HEK293 (cell line): Measurements from ENCODE around the gene RRBP1.

ENCODE experiments used
- CTCF ChIA-PET: fragments of 350-600 bp; formaldehyde crosslinking; extraction: SDS; loops from one replicate; lab custom pipeline; 2021; ENCODE audit warnings: antibody characterized with exemption; lab: Yijun Ruan, JAX
- POLR2A ChIA-PET: fragments of 300-600 bp; formaldehyde crosslinking; extraction: SDS; loops from one replicate; lab custom pipeline; 2020; ENCODE audit warnings: antibody characterized with exemption, inconsistent platforms; lab: Yijun Ruan, JAX
- H3K27ac ChIP-seq: fragments of 200-500 bp; sonication (Bioruptor generic); 2 replicates; pipeline ENCODE4 v1.5.1; 2014; ENCODE audit warnings: low read depth, low read length, control low read depth, inconsistent platforms; ENCODE audit errors: extremely low read depth
- H3K36me3 ChIP-seq, 2 experiments: fragments of 200-500 bp in 1 of 2; sonication (Bioruptor generic) in 1 of 2; 1 replicate in 1 of 2; 2 replicates in 1 of 2; pipeline ENCODE4 v1.5.1; 2014 to 2017; ENCODE audit warnings: inconsistent platforms in 2 of 2, low read length in 2 of 2; ENCODE audit not compliant: control insufficient read depth in 2 of 2, insufficient read depth in 1 of 2
- H3K4me1 ChIP-seq: fragments of 200-500 bp; sonication (Bioruptor generic); 2 replicates; pipeline ENCODE4 v1.5.1; 2014; ENCODE audit warnings: mild to moderate bottlenecking, low read length, inconsistent platforms; ENCODE audit not compliant: control insufficient read depth, insufficient read depth
- H3K4me3 ChIP-seq: 2 replicates; pipeline ENCODE4 v1.5.1; 2011; ENCODE audit warnings: low read depth, mild to moderate bottlenecking, control low read depth, low read length, moderate library complexity
- H3K9me3 ChIP-seq: fragments of 200-500 bp; sonication (Bioruptor generic); 2 replicates; pipeline ENCODE4 v1.5.1; 2014; ENCODE audit warnings: low read depth, low read length, inconsistent platforms; ENCODE audit not compliant: control insufficient read depth, insufficient read depth
- BCL11B ChIP-seq: fragments of 450-650 bp; formaldehyde crosslinking; IDR thresholded peaks from 2 replicates; pipeline ENCODE4 v1.5.1; 2016; ENCODE audit warnings: low read depth, missing biosample characterization, missing genetic modification characterization
- GLI4 ChIP-seq: fragments of 450-650 bp; formaldehyde crosslinking; IDR thresholded peaks from 2 replicates; pipeline ENCODE4 v1.5.1; 2016; ENCODE audit warnings: missing biosample characterization, missing genetic modification characterization
- HOXD13 ChIP-seq: sonication (generic); formaldehyde crosslinking; IDR thresholded peaks from 2 replicates; pipeline ENCODE4 v1.8.0; 2022; ENCODE audit warnings: missing genetic modification reagents, borderline replicate concordance
- PRDM1 ChIP-seq: fragments of 450-650 bp; formaldehyde crosslinking; IDR thresholded peaks from 2 replicates; pipeline ENCODE4; 2016; ENCODE audit warnings: missing biosample characterization, missing genetic modification characterization
- WT1 ChIP-seq: fragments of 450-650 bp; formaldehyde crosslinking; IDR thresholded peaks from 2 replicates; pipeline ENCODE4 v1.5.1; 2016; ENCODE audit warnings: missing biosample characterization, missing genetic modification characterization
- YY2 ChIP-seq: fragments of 450-650 bp; formaldehyde crosslinking; IDR thresholded peaks from 2 replicates; pipeline ENCODE4 v1.5.1; 2016; ENCODE audit warnings: missing biosample characterization, missing genetic modification characterization
- ZBTB21 ChIP-seq: fragments of 450-650 bp; formaldehyde crosslinking; IDR thresholded peaks from 2 replicates; pipeline ENCODE4 v1.5.1; 2017; ENCODE audit warnings: missing biosample characterization, missing genetic modification characterization
- ZBTB8A ChIP-seq: fragments of 450-650 bp; formaldehyde crosslinking; IDR thresholded peaks from 2 replicates; pipeline ENCODE4 v1.5.1; 2016; ENCODE audit warnings: missing biosample characterization, missing genetic modification characterization
- ZFP3 ChIP-seq: fragments of 450-650 bp; formaldehyde crosslinking; IDR thresholded peaks from 2 replicates; pipeline ENCODE4 v1.5.1; 2016; ENCODE audit warnings: low read depth, missing biosample characterization, missing genetic modification characterization
- ZIC2 ChIP-seq: fragments of 450-650 bp; formaldehyde crosslinking; IDR thresholded peaks from 2 replicates; pipeline ENCODE4 v1.5.1; 2016; ENCODE audit warnings: missing biosample characterization, missing genetic modification characterization
- ZNF248 ChIP-seq: fragments of 450-650 bp; formaldehyde crosslinking; IDR thresholded peaks from 2 replicates; pipeline ENCODE4 v1.5.1; 2017; ENCODE audit warnings: missing biosample characterization, missing genetic modification characterization
- ZNF292 ChIP-seq: fragments of 450-650 bp; formaldehyde crosslinking; IDR thresholded peaks from 2 replicates; pipeline ENCODE4 v1.5.1; 2016; ENCODE audit warnings: low read depth, missing biosample characterization, missing genetic modification characterization, borderline replicate concordance
- ZNF302 ChIP-seq: fragments of 450-650 bp; formaldehyde crosslinking; IDR thresholded peaks from 2 replicates; pipeline ENCODE4 v1.5.1; 2016; ENCODE audit warnings: missing biosample characterization, missing genetic modification characterization, low read depth
- ZNF544 ChIP-seq: fragments of 450-650 bp; formaldehyde crosslinking; IDR thresholded peaks from 2 replicates; pipeline ENCODE4 v1.5.0; 2017; ENCODE audit warnings: missing biosample characterization, missing genetic modification characterization
- ZNF624 ChIP-seq: fragments of 450-650 bp; formaldehyde crosslinking; IDR thresholded peaks from 2 replicates; pipeline ENCODE4 v1.5.1; 2017; ENCODE audit warnings: missing biosample characterization, missing genetic modification characterization
- TF ChIP-seq, protein P1 (sequence below): fragments of 450-650 bp; formaldehyde crosslinking; IDR thresholded peaks from 2 replicates; pipeline ENCODE4 v1.5.1; 2016; ENCODE audit warnings: missing biosample characterization, missing genetic modification characterization, borderline replicate concordance
- TF ChIP-seq, protein P2 (sequence below): fragments of 450-650 bp; formaldehyde crosslinking; IDR thresholded peaks from 2 replicates; pipeline ENCODE4 v1.5.1; 2016; ENCODE audit warnings: missing biosample characterization, missing genetic modification characterization
- TF ChIP-seq, protein P3 (sequence below): fragments of 450-650 bp; formaldehyde crosslinking; IDR thresholded peaks from 2 replicates; pipeline ENCODE4 v1.5.1; 2017; ENCODE audit warnings: missing biosample characterization, missing genetic modification characterization
- TF ChIP-seq, protein P4 (sequence below): fragments of 450-650 bp; formaldehyde crosslinking; IDR thresholded peaks from 2 replicates; pipeline ENCODE4 v1.5.1; 2016; ENCODE audit warnings: missing biosample characterization, missing genetic modification characterization, low read depth

The RRBP1 gene

DNA sequence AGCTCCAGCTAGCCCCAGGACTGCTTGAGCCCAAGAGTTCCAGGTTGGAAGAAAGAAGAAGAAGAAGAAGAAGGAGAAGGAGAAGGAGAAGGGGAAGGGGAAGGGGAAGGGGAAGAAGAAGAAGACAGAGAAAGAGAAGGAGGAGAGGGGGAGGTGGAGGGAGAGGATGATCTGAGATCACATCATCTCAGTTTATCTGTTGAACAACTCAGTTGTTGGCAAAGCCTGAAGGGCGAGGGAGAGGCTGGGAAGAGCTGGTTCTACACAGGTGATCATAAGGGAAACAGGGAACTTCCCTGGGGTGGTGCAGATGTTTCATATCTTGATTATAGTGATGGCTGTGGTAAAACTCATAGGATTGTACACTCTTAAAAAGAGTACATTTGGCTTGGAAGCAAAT is 3.1 kb upstream of the RRBP1 start (continued):
- TF ChIP-seq, protein P1, sequence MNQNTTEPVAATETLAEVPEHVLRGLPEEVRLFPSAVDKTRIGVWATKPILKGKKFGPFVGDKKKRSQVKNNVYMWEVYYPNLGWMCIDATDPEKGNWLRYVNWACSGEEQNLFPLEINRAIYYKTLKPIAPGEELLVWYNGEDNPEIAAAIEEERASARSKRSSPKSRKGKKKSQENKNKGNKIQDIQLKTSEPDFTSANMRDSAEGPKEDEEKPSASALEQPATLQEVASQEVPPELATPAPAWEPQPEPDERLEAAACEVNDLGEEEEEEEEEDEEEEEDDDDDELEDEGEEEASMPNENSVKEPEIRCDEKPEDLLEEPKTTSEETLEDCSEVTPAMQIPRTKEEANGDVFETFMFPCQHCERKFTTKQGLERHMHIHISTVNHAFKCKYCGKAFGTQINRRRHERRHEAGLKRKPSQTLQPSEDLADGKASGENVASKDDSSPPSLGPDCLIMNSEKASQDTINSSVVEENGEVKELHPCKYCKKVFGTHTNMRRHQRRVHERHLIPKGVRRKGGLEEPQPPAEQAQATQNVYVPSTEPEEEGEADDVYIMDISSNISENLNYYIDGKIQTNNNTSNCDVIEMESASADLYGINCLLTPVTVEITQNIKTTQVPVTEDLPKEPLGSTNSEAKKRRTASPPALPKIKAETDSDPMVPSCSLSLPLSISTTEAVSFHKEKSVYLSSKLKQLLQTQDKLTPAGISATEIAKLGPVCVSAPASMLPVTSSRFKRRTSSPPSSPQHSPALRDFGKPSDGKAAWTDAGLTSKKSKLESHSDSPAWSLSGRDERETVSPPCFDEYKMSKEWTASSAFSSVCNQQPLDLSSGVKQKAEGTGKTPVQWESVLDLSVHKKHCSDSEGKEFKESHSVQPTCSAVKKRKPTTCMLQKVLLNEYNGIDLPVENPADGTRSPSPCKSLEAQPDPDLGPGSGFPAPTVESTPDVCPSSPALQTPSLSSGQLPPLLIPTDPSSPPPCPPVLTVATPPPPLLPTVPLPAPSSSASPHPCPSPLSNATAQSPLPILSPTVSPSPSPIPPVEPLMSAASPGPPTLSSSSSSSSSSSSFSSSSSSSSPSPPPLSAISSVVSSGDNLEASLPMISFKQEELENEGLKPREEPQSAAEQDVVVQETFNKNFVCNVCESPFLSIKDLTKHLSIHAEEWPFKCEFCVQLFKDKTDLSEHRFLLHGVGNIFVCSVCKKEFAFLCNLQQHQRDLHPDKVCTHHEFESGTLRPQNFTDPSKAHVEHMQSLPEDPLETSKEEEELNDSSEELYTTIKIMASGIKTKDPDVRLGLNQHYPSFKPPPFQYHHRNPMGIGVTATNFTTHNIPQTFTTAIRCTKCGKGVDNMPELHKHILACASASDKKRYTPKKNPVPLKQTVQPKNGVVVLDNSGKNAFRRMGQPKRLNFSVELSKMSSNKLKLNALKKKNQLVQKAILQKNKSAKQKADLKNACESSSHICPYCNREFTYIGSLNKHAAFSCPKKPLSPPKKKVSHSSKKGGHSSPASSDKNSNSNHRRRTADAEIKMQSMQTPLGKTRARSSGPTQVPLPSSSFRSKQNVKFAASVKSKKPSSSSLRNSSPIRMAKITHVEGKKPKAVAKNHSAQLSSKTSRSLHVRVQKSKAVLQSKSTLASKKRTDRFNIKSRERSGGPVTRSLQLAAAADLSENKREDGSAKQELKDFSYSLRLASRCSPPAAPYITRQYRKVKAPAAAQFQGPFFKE (tag by site-specific recombination): no peak
- no peak for TF ChIP-seq ZNF292 (tag by site-specific recombination)
- no peak for TF ChIP-seq ZBTB8A (tag by site-specific recombination)
- TF ChIP-seq PRDM1 (tag by site-specific recombination): no peak
- no peak for TF ChIP-seq YY2
- no peak for TF ChIP-seq BCL11B (tag by site-specific recombination)
- TF ChIP-seq, protein P2, sequence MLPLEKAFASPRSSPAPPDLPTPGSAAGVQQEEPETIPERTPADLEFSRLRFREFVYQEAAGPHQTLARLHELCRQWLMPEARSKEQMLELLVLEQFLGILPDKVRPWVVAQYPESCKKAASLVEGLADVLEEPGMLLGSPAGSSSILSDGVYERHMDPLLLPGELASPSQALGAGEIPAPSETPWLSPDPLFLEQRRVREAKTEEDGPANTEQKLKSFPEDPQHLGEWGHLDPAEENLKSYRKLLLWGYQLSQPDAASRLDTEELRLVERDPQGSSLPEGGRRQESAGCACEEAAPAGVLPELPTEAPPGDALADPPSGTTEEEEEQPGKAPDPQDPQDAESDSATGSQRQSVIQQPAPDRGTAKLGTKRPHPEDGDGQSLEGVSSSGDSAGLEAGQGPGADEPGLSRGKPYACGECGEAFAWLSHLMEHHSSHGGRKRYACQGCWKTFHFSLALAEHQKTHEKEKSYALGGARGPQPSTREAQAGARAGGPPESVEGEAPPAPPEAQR: no peak
- TF ChIP-seq ZNF302 (tag by site-specific recombination): no peak
- TF ChIP-seq ZNF624 (tag by site-specific recombination): no peak
- no peak for TF ChIP-seq ZIC2
- TF ChIP-seq WT1 (tag by site-specific recombination): no peak
- TF ChIP-seq, all 188 proteins: peak for 0

DNA sequence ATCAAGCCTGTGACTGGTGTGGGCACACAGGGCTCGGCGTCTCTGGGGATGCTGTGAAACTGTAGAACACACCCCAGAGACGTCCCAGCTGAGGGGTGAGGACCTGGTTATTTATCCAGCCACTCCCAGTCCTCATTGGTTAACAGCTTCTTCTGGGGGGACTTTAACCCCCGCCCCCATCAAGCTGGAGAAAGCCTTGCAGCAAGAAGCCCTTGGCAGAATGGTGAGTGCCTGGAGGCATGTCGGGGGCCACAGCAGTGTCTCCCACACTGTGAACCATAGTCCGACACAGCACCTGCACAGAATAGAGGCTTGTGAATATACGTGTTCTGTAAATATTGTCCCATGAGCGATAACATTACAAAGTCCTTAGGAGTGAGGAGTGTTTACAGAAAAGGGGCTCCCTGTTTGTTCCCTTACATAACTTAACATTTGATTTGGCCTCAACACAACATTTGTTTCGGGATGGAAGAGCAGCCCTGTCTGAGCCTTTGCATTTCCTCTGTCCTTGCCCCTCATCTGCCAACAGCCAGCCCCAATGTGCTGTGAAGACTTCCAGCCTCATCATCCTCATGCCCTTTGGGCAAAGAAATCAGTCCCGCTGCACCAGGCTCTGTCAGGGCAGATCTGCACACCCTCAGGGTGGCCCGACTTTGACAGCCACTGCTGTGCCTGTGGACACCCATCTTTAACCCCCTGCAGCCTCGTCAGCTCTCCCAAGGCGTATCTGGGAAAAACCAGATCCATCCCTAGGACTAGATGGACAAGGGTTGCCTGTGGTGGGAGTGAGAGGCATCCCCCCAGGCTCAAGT is 2.2 kb upstream of the RRBP1 start:
- ChIA-PET POLR2A (no interaction called here), CTCF (no interaction called here)

More for the DNA sequence above, 2.2 kb upstream of the RRBP1 start:
- Histone ChIP-seq H3K4me1 (peaks cover 3% of the 10 kb centered on the region; the same call in 1 of the 2 replicates), H3K4me3 (no peak overlapping the region), H3K36me3 (peaks cover 0 to 2% of the 10 kb centered on the region in 2 experiments; a peak in 1 of 3 replicates), H3K27ac (no peak overlapping the region), H3K9me3 (no peaks in the 10 kb centered on the region)
- TF ChIP-seq HOXD13 (CRISPR knock-in tag) (no peak), ZNF544 (tag by site-specific recombination) (no peak), ZFP3 (no peak), ZNF248 (no peak), ZBTB21 (tag by site-specific recombination) (no peak), GLI4 (no peak)
- TF ChIP-seq, protein P3, sequence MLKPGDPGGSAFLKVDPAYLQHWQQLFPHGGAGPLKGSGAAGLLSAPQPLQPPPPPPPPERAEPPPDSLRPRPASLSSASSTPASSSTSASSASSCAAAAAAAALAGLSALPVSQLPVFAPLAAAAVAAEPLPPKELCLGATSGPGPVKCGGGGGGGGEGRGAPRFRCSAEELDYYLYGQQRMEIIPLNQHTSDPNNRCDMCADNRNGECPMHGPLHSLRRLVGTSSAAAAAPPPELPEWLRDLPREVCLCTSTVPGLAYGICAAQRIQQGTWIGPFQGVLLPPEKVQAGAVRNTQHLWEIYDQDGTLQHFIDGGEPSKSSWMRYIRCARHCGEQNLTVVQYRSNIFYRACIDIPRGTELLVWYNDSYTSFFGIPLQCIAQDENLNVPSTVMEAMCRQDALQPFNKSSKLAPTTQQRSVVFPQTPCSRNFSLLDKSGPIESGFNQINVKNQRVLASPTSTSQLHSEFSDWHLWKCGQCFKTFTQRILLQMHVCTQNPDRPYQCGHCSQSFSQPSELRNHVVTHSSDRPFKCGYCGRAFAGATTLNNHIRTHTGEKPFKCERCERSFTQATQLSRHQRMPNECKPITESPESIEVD (tag by site-specific recombination): no peak
- TF ChIP-seq, protein P1 (tag by site-specific recombination): no peak
- TF ChIP-seq, protein P4, sequence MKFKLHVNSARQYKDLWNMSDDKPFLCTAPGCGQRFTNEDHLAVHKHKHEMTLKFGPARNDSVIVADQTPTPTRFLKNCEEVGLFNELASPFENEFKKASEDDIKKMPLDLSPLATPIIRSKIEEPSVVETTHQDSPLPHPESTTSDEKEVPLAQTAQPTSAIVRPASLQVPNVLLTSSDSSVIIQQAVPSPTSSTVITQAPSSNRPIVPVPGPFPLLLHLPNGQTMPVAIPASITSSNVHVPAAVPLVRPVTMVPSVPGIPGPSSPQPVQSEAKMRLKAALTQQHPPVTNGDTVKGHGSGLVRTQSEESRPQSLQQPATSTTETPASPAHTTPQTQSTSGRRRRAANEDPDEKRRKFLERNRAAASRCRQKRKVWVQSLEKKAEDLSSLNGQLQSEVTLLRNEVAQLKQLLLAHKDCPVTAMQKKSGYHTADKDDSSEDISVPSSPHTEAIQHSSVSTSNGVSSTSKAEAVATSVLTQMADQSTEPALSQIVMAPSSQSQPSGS (tag by site-specific recombination): no peak
